B cell (primary cell): ENCODE measurements around the gene TTYH3. TPM values are rescaled to one million over a fixed set of nuclear protein-coding genes. Genes with fewer than 3 reads are reported as not detected.

Experiments
- ATAC-seq: fragments of 200-7000 bp; cut with Tn5 transposase; one replicate; pipeline ENCODE4 v1.10.0; 2021; ENCODE audit warnings: low read depth, mild to moderate bottlenecking, moderate number of reproducible peaks, moderate library complexity
- CTCF ChIA-PET: fragments of 350-600 bp; sonication (Branson Sonifier 250); formaldehyde crosslinking; loops from one replicate; lab custom pipeline; 2021; ENCODE audit warnings: antibody characterized with exemption, inconsistent platforms; lab: Charles Lee
- POLR2A ChIA-PET: fragments of 350-600 bp; sonication (Branson Sonifier 250); formaldehyde crosslinking; loops from one replicate; lab custom pipeline; 2021; ENCODE audit warnings: antibody characterized with exemption; lab: Charles Lee
- DNase-seq: peaks from one replicate; pipeline ENCODE4 v3.0.0; 2013
- H2AFZ ChIP-seq: 2 replicates; pipeline ENCODE4 v1.6.1; 2012; ENCODE audit warnings: mild to moderate bottlenecking, low read depth, low read length; ENCODE audit not compliant: insufficient read depth, poor library complexity, severe bottlenecking
- H3K27ac ChIP-seq, 2 donors: 1 replicate in 1 of 2; 2 replicates in 1 of 2; pipeline ENCODE4 v1.5.1; 2012 to 2013; ENCODE audit warnings: low read length in 2 of 2, mild to moderate bottlenecking in 2 of 2, moderate library complexity in 1 of 2
- H3K27me3 ChIP-seq, 4 experiments: fragments of 200-600 bp in 1 of 4; sonication (generic) in 1 of 4; replicated peaks in 1 of 4; 1 replicate in 2 of 4; 2 replicates in 2 of 4; pipeline versions ENCODE4 v1.6.1 to v1.7.0; 2013 to 2016; ENCODE audit warnings: low read length in 3 of 4, mild to moderate bottlenecking in 2 of 4, mixed read lengths in 1 of 4, moderate library complexity in 1 of 4; ENCODE audit not compliant: insufficient read depth in 4 of 4, control insufficient read depth in 3 of 4; ENCODE audit errors: control extremely low read depth in 1 of 4
- H3K36me3 ChIP-seq, 2 experiments: replicated peaks in 1 of 2; 1 replicate in 1 of 2; 2 replicates in 1 of 2; pipeline versions ENCODE4 v1.6.1 to v1.7.1; 2013; ENCODE audit warnings: low read length in 1 of 2; ENCODE audit not compliant: insufficient read depth in 2 of 2, control insufficient read depth in 1 of 2; ENCODE audit errors: control extremely low read depth in 1 of 2, extremely low read depth in 1 of 2
- H3K4me1 ChIP-seq, 2 donors: fragments of 200-600 bp in 1 of 2; sonication (generic) in 1 of 2; 1 replicate in 1 of 2; 2 replicates in 1 of 2; pipeline versions ENCODE4 v1.5.1 to v1.6.1; 2013 to 2017; ENCODE audit warnings: low read length in 2 of 2; ENCODE audit not compliant: control insufficient read depth in 2 of 2, insufficient read depth in 2 of 2
- H3K4me2 ChIP-seq: replicated peaks from 2 replicates; pipeline ENCODE3; 2012; ENCODE audit warnings: mild to moderate bottlenecking, low read depth, low read length; ENCODE audit not compliant: poor library complexity, severe bottlenecking
- H3K4me3 ChIP-seq, 5 experiments: fragments of 200-600 bp in 1 of 5; sonication (generic) in 1 of 5; 1 replicate in 3 of 5; 2 replicates in 2 of 5; pipeline versions ENCODE4 v1.5.1 to v1.7.0; 2011 to 2016; ENCODE audit warnings: low read length in 4 of 5, mild to moderate bottlenecking in 4 of 5, low read depth in 2 of 5, control low read depth in 1 of 5, moderate library complexity in 1 of 5; ENCODE audit not compliant: insufficient read depth in 1 of 5; ENCODE audit errors: control extremely low read depth in 1 of 5, extremely low read depth in 1 of 5
- H3K79me2 ChIP-seq: fragments of 200-600 bp; sonication (generic); one replicate; pipeline ENCODE4 v1.6.0; 2016; ENCODE audit warnings: low read length; ENCODE audit not compliant: control insufficient read depth, insufficient read depth
- H3K9ac ChIP-seq: fragments of 200-600 bp; sonication (generic); 2 replicates; pipeline ENCODE4 v1.6.1; 2017; ENCODE audit warnings: mild to moderate bottlenecking, low read length, moderate library complexity
- H3K9me3 ChIP-seq, 3 donors: one replicate each; pipeline versions ENCODE4 v1.6.1 to v1.7.1; 2013; ENCODE audit warnings: low read length in 2 of 3; ENCODE audit not compliant: control insufficient read depth in 2 of 3, insufficient read depth in 1 of 3; ENCODE audit errors: control extremely low read depth in 1 of 3
- H4K20me1 ChIP-seq: 2 replicates; pipeline ENCODE4 v1.6.0; 2012; ENCODE audit warnings: mild to moderate bottlenecking, low read length; ENCODE audit not compliant: insufficient read depth, control insufficient read depth, poor library complexity, severe bottlenecking
- H3K27ac Mint-ChIP-seq: one replicate; pipeline ENCODE4 v1.8.0; 2021; ENCODE audit warnings: mixed read lengths
- H3K27me3 Mint-ChIP-seq: one replicate; pipeline ENCODE4 v1.8.0; 2021; ENCODE audit warnings: mixed read lengths
- H3K4me1 Mint-ChIP-seq: one replicate; pipeline ENCODE4 v1.8.0; 2021; ENCODE audit warnings: mixed read lengths
- H3K4me3 Mint-ChIP-seq: one replicate; pipeline ENCODE4 v1.8.0; 2021; ENCODE audit warnings: mixed read lengths
- H3K9me3 Mint-ChIP-seq: one replicate; pipeline ENCODE4 v1.8.0; 2022; ENCODE audit warnings: mixed read lengths; ENCODE audit not compliant: insufficient read depth
- CTCF ChIP-seq: fragments of 200-600 bp; IDR thresholded peaks from one replicate; pipeline ENCODE4 v1.8.0; 2022; ENCODE audit warnings: antibody characterized with exemption, mild to moderate bottlenecking
- EZH2 ChIP-seq: IDR thresholded peaks from 2 replicates; pipeline ENCODE4 v1.6.1; 2012; ENCODE audit warnings: borderline replicate concordance, low read depth, mild to moderate bottlenecking, moderate library complexity, low read length; ENCODE audit not compliant: insufficient read depth, poor library complexity, severe bottlenecking
- WGBS: methylation state at CpG from one replicate; pipeline ENCODE4 v1.1.5; 2013; ENCODE audit warnings: missing lambda C conversion rate; ENCODE audit not compliant: insufficient coverage; 5-methylcytosine and 5-hydroxymethylcytosine counted together
- intact Hi-C: fragments of 100-400 bp; cut with micrococcal nuclease; formaldehyde crosslinking; loops from one replicate; pipeline ENCODE4 v1.10.0; 2022
- polyA plus RNA-seq: library from polyadenylated mRNA; depleted of rRNA; stranded (reverse); fragments of >200 nt; gene quantifications from 2 replicates; pipeline ENCODE4 v1.2.3, GENCODE V29; 2012
- total RNA-seq, 2 donors: library from RNA; stranded (reverse); fragments of 120-200 nt in 1 of 2; gene quantifications; 1 replicate in 1 of 2; 2 replicates in 1 of 2; pipeline versions ENCODE4 v1.2.3 to v1.2.4, GENCODE V29; 2013 to 2022

The TTYH3 gene
- total and polyA plus RNA-seq, 2 donors (not counting 1 experiment from before 2014, with no cell fraction given) = 8.4 to 48.6 TPM

- Histone ChIP-seq H3K36me3 (no peaks in the 10 kb centered on the region), H3K79me2 (no peaks in the 10 kb centered on the region), H3K4me1 (peaks cover 0 to 4% of the 10 kb centered on the region in 2 donors), H3K4me3 (no peak overlapping the region), H2AFZ (no peak overlapping the region), H3K27ac (no peak overlapping the region), H4K20me1 (no peaks in the 10 kb centered on the region), H3K9me3 (no peaks in the 10 kb centered on the region), H3K4me2 (no peak overlapping the region), H3K9ac (no peak overlapping the region), H3K27me3 (no peaks in the 10 kb centered on the region)
- ATAC-seq (no peak), DNase-seq (no peak)
- ChIA-PET POLR2A (no interaction called here), CTCF (interaction anchor here (1.4 kb wide), 1 partner anchor 10 kb away, joined by 7 read pairs; no protein-coding TSS in a partner anchor)
- TF ChIP-seq CTCF = no peak
- no peak for TF ChIP-seq EZH2
- intact Hi-C loops = no loop called here
- WGBS = 98% methylated on average over 6 of the region's 9 CpGs
- no peak overlapping the region for H3K4me3 Mint-ChIP-seq
- H3K9me3 Mint-ChIP-seq = no peaks in the 10 kb centered on the region
- H3K4me1 Mint-ChIP-seq = peaks cover 6% of the 10 kb centered on the region
- no peaks in the 10 kb centered on the region for H3K27me3 Mint-ChIP-seq
- H3K27ac Mint-ChIP-seq = no peak overlapping the region
These were observed 12.7 kb upstream of the TTYH3 start for GRCh38 chr7:2619116-2619515.

- Mint-ChIP-seq H3K27me3 (no peaks in the 10 kb centered on the region), H3K9me3 (no peaks in the 10 kb centered on the region), H3K27ac (no peak overlapping the region), H3K4me3 (no peak overlapping the region), H3K4me1 (no peaks in the 10 kb centered on the region)
- no peaks in the 10 kb centered on the region for H3K9me3 ChIP-seq
- DNase-seq (no peak), ATAC-seq (no peak)
- H3K4me1 ChIP-seq = no peaks in the 10 kb centered on the region
- H2AFZ ChIP-seq = no peak overlapping the region
- CTCF ChIA-PET = interaction anchor here (0.6 to 1.6 kb wide), 3 partner anchors 89 to 273 kb away, joined by 3 to 4 read pairs (median 3); no protein-coding TSS in a partner anchor
- H3K79me2 ChIP-seq = no peaks in the 10 kb centered on the region
- no peak overlapping the region for H3K9ac ChIP-seq
- no peak overlapping the region for H3K27ac ChIP-seq
- intact Hi-C loops = no loop called here
- TF ChIP-seq CTCF (no peak), EZH2 (no peak)
- no peak overlapping the region for H3K4me3 ChIP-seq
- POLR2A ChIA-PET = no interaction called here
- H3K36me3 ChIP-seq = no peaks in the 10 kb centered on the region
- no peak overlapping the region for H3K4me2 ChIP-seq
- WGBS = 95% methylated on average over 16 of the region's 23 CpGs
- peaks cover 0 to under 1% (median 0%) of the 10 kb centered on the region in 4 experiments for H3K27me3 ChIP-seq
- no peaks in the 10 kb centered on the region for H4K20me1 ChIP-seq
These were observed 10.5 kb upstream of the TTYH3 start for GRCh38 chr7:2621061-2621828.
